NB4 (cell line): ENCODE measurements around the gene SEL1L.

Source experiments
- MYC ChIP-seq: IDR thresholded peaks from 2 replicates; pipeline ENCODE4 v1.6.1; 2011; ENCODE audit warnings: low read depth, low read length
- POLR2A ChIP-seq: IDR thresholded peaks from 2 replicates; pipeline ENCODE4 v1.6.1; 2011; ENCODE audit warnings: mild to moderate bottlenecking; ENCODE audit not compliant: insufficient read length; ENCODE audit errors: extremely low read depth
- TF ChIP-seq, protein P1 (sequence below): IDR thresholded peaks from one replicate; pipeline ENCODE4 v1.5.1; 2012; ENCODE audit warnings: low read depth, low read length
- TF ChIP-seq, protein P2 (sequence below): IDR thresholded peaks from 2 replicates; pipeline ENCODE4 v1.6.1; 2011; ENCODE audit warnings: low read depth, low read length

DNA sequence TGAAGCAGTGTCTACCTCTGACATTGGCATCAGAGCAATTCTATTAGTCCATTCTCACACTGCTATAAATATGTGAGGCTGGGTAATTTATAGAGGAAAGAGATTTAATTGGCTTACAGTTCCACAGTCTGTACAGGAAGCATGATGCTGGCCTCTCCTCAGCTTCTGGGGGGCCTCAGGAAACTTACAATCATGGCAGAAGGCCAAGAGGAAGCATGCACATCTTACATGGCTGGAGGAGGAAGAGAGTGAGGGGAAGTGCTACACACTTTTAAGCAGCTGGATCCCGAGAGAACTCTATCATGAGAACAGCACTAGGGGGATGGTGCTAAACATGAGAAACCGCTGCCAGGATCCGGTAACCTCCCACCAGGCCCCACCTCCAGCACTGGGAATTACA, 25.7 kb upstream of the SEL1L start:
- TF ChIP-seq, protein P1, sequence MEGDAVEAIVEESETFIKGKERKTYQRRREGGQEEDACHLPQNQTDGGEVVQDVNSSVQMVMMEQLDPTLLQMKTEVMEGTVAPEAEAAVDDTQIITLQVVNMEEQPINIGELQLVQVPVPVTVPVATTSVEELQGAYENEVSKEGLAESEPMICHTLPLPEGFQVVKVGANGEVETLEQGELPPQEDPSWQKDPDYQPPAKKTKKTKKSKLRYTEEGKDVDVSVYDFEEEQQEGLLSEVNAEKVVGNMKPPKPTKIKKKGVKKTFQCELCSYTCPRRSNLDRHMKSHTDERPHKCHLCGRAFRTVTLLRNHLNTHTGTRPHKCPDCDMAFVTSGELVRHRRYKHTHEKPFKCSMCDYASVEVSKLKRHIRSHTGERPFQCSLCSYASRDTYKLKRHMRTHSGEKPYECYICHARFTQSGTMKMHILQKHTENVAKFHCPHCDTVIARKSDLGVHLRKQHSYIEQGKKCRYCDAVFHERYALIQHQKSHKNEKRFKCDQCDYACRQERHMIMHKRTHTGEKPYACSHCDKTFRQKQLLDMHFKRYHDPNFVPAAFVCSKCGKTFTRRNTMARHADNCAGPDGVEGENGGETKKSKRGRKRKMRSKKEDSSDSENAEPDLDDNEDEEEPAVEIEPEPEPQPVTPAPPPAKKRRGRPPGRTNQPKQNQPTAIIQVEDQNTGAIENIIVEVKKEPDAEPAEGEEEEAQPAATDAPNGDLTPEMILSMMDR = no peak
- TF ChIP-seq POLR2A (no peak), MYC (no peak)
- TF ChIP-seq, protein P2, sequence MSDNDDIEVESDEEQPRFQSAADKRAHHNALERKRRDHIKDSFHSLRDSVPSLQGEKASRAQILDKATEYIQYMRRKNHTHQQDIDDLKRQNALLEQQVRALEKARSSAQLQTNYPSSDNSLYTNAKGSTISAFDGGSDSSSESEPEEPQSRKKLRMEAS = no peak
